H1 (cell line): Measurements from ENCODE around the gene DAGLA. TPM values are rescaled to one million over a fixed set of nuclear protein-coding genes. Genes with fewer than 3 reads are reported as not detected.

ENCODE experiments used
- CTCF ChIA-PET: fragments of 300-600 bp; sonication (Branson Sonifier 250); formaldehyde crosslinking; loops from one replicate; lab custom pipeline; 2021; ENCODE audit not compliant: partially characterized antibody; lab: Charles Lee
- POLR2A ChIA-PET: fragments of 300-600 bp; sonication (Branson Sonifier 250); formaldehyde crosslinking; loops from one replicate; lab custom pipeline; 2021; ENCODE audit warnings: inconsistent platforms; ENCODE audit not compliant: partially characterized antibody; lab: Charles Lee
- DNase-seq, 2 experiments: peaks; one replicate each; pipeline versions ENCODE4 v3.0.0 to v3.0.0-alpha.2; 2010 to 2022; ENCODE audit warnings: low spot score in 2 of 2, low read depth in 1 of 2, mixed read lengths in 1 of 2
- FAIRE-seq: peaks from 2 replicates; lab custom pipeline; 2011; peaks lifted over from hg19 to GRCh38; lab: Jason Lieb, UNC
- H2AFZ ChIP-seq: 2 replicates; pipeline ENCODE4 v1.8.1; 2012; ENCODE audit warnings: low read length, inconsistent platforms
- H2AK5ac ChIP-seq: 2 replicates; pipeline ENCODE4 v1.6.1; 2013; ENCODE audit warnings: low read depth, low read length
- H2BK120ac ChIP-seq: replicated peaks from 2 replicates; pipeline ENCODE3; 2013; ENCODE audit warnings: low read depth, low read length, inconsistent platforms
- H2BK12ac ChIP-seq: 2 replicates; pipeline ENCODE4 v1.6.1; 2013; ENCODE audit warnings: low read depth, low read length
- H2BK15ac ChIP-seq: 2 replicates; pipeline ENCODE4 v1.6.1; 2013; ENCODE audit warnings: low read length
- H2BK20ac ChIP-seq: 2 replicates; pipeline ENCODE4 v1.6.1; 2013; ENCODE audit warnings: low read length
- H2BK5ac ChIP-seq: 2 replicates; pipeline ENCODE4 v1.6.1; 2013; ENCODE audit warnings: low read depth, low read length
- H3K14ac ChIP-seq: 2 replicates; pipeline ENCODE4 v1.6.1; 2013; ENCODE audit warnings: inconsistent platforms; ENCODE audit not compliant: insufficient read length
- H3K18ac ChIP-seq: 2 replicates; pipeline ENCODE4 v1.6.1; 2013; ENCODE audit warnings: low read length; ENCODE audit errors: extremely low read depth
- H3K23ac ChIP-seq: 2 replicates; pipeline ENCODE4 v1.6.1; 2013; ENCODE audit warnings: inconsistent platforms; ENCODE audit not compliant: insufficient read length
- H3K23me2 ChIP-seq: 2 replicates; pipeline ENCODE4 v1.6.1; 2013; ENCODE audit warnings: low read depth, low read length
- H3K27ac ChIP-seq: 2 replicates; pipeline ENCODE4 v1.6.1; 2011; ENCODE audit warnings: low read depth, low read length, inconsistent platforms
- H3K27me3 ChIP-seq, 4 experiments: replicated peaks in 1 of 4; 1 replicate in 1 of 4; 2 replicates in 3 of 4; pipeline versions ENCODE4 v1.6.1 to v1.8.1; 2011 to 2013; ENCODE audit warnings: low read length in 3 of 4, mild to moderate bottlenecking in 3 of 4, inconsistent platforms in 2 of 4, mixed read lengths in 2 of 4, moderate library complexity in 1 of 4; ENCODE audit not compliant: control insufficient read depth in 3 of 4, insufficient read depth in 3 of 4; ENCODE audit errors: extremely low read depth in 1 of 4
- H3K36me3 ChIP-seq, 4 experiments: 2 replicates each; pipeline versions ENCODE4 v1.6.1 to v1.8.1; 2011 to 2013; ENCODE audit warnings: mild to moderate bottlenecking in 4 of 4, low read length in 3 of 4, moderate library complexity in 2 of 4, control low read depth in 1 of 4, inconsistent platforms in 1 of 4; ENCODE audit not compliant: insufficient read depth in 4 of 4, control insufficient read depth in 2 of 4
- H3K4ac ChIP-seq: replicated peaks from 2 replicates; pipeline ENCODE3; 2013; ENCODE audit warnings: low read length, low read depth, mixed read lengths, inconsistent platforms; ENCODE audit not compliant: insufficient read length
- H3K4me1 ChIP-seq, 4 experiments: replicated peaks in 1 of 4; 1 replicate in 1 of 4; 2 replicates in 3 of 4; pipeline versions ENCODE4 v1.6.1 to v1.8.1; 2011 to 2013; ENCODE audit warnings: low read length in 3 of 4, inconsistent platforms in 2 of 4, mixed read lengths in 1 of 4; ENCODE audit not compliant: insufficient read depth in 4 of 4, control insufficient read depth in 3 of 4
- H3K4me2 ChIP-seq, 2 experiments: 2 replicates each; pipeline versions ENCODE4 v1.6.1 to v1.8.1; 2011 to 2013; ENCODE audit warnings: low read depth in 2 of 2, low read length in 2 of 2, control low read depth in 1 of 2, inconsistent platforms in 1 of 2, mild to moderate bottlenecking in 1 of 2; ENCODE audit not compliant: insufficient read depth in 1 of 2
- H3K4me3 ChIP-seq, 4 experiments: fragments of 200-600, 300-600 bp in 1 of 4; sonication (generic), shearing (Covaris generic), sonication (Bioruptor Twin) in 1 of 4; 2 replicates each; pipeline versions ENCODE4 v1.5.1 to v1.8.1; 2011 to 2016; ENCODE audit warnings: low read length in 4 of 4, low read depth in 3 of 4, control low read depth in 2 of 4, inconsistent platforms in 2 of 4, mild to moderate bottlenecking in 2 of 4, mixed read lengths in 1 of 4, moderate library complexity in 1 of 4; ENCODE audit not compliant: insufficient read depth in 2 of 4; ENCODE audit errors: extremely low read depth in 1 of 4
- H3K56ac ChIP-seq: replicated peaks from 2 replicates; pipeline ENCODE3; 2013; ENCODE audit warnings: low read depth, mild to moderate bottlenecking, mixed read lengths, low read length, inconsistent platforms; ENCODE audit not compliant: insufficient read length
- H3K79me1 ChIP-seq: 2 replicates; pipeline ENCODE4 v1.6.1; 2013; ENCODE audit warnings: low read depth, low read length, control low read depth
- H3K79me2 ChIP-seq, 2 experiments: 2 replicates each; pipeline versions ENCODE4 v1.6.1 to v1.8.1; 2012 to 2013; ENCODE audit warnings: low read length in 2 of 2, mild to moderate bottlenecking in 2 of 2, inconsistent platforms in 1 of 2; ENCODE audit not compliant: insufficient read depth in 2 of 2, control insufficient read depth in 1 of 2
- H3K9ac ChIP-seq, 4 experiments: replicated peaks in 1 of 4; 1 replicate in 1 of 4; 2 replicates in 3 of 4; pipeline versions ENCODE4 v1.6.1 to v1.8.1; 2011 to 2013; ENCODE audit warnings: low read depth in 3 of 4, low read length in 3 of 4, control low read depth in 2 of 4, mild to moderate bottlenecking in 2 of 4, moderate library complexity in 2 of 4, inconsistent platforms in 1 of 4; ENCODE audit errors: extremely low read depth in 1 of 4
- H3K9me3 ChIP-seq, 2 experiments: 2 replicates each; pipeline versions ENCODE4 v1.6.1 to v1.8.1; 2012 to 2013; ENCODE audit warnings: mild to moderate bottlenecking in 2 of 2, moderate library complexity in 2 of 2, control low read depth in 1 of 2, inconsistent platforms in 1 of 2, low read depth in 1 of 2, low read length in 1 of 2, mixed read lengths in 1 of 2; ENCODE audit not compliant: insufficient read depth in 2 of 2
- H4K20me1 ChIP-seq, 2 experiments: replicated peaks in 1 of 2; 2 replicates each; pipeline versions ENCODE3 to v1.8.1; 2011 to 2013; ENCODE audit warnings: inconsistent platforms in 2 of 2, low read length in 2 of 2, mild to moderate bottlenecking in 1 of 2; ENCODE audit not compliant: insufficient read depth in 2 of 2, control insufficient read depth in 1 of 2
- H4K5ac ChIP-seq: 2 replicates; pipeline ENCODE4 v1.6.1; 2013; ENCODE audit warnings: low read length, low read depth, mixed read lengths, inconsistent platforms; ENCODE audit not compliant: insufficient read length
- H4K8ac ChIP-seq: 2 replicates; pipeline ENCODE4 v1.8.0; 2013; ENCODE audit warnings: mild to moderate bottlenecking, moderate library complexity, low read length, inconsistent platforms; ENCODE audit not compliant: insufficient read depth; ENCODE audit errors: extremely low read depth
- H4K91ac ChIP-seq: replicated peaks from 2 replicates; pipeline ENCODE3; 2013; ENCODE audit warnings: low read length, mixed read lengths, inconsistent platforms; ENCODE audit not compliant: insufficient read length
- BACH1 ChIP-seq: IDR thresholded peaks from 2 replicates; pipeline ENCODE4 v1.6.1; 2012; ENCODE audit warnings: low read length, improper control_type of control experiment
- CHD1 ChIP-seq: IDR thresholded peaks from 2 replicates; pipeline ENCODE4 v1.6.1; 2012; ENCODE audit warnings: low read depth, low read length, improper control_type of control experiment
- CTBP2 ChIP-seq: IDR thresholded peaks from 2 replicates; pipeline ENCODE4 v1.7.0; 2011; ENCODE audit warnings: borderline replicate concordance, mild to moderate bottlenecking, moderate library complexity, mixed read lengths, low read length; ENCODE audit not compliant: insufficient read depth, insufficient read length
- GABPA ChIP-seq: IDR thresholded peaks from 2 replicates; pipeline ENCODE4 v1.6.1; 2011; ENCODE audit warnings: mild to moderate bottlenecking, low read length, moderate library complexity, borderline replicate concordance; ENCODE audit not compliant: insufficient read depth
- KDM5A ChIP-seq: fragments of 200-600 bp; IDR thresholded peaks from 2 replicates; pipeline ENCODE4 v1.7.1; 2012; ENCODE audit warnings: mild to moderate bottlenecking, low read length, inconsistent platforms, mixed read lengths
- PHF8 ChIP-seq: fragments of 200-600 bp; sonication (generic); conservative IDR thresholded peaks from 2 replicates; pipeline ENCODE4 v1.7.1; 2012; ENCODE audit warnings: low read depth, mild to moderate bottlenecking, inconsistent platforms, low read length, moderate library complexity
- RXRA ChIP-seq: IDR thresholded peaks from 2 replicates; pipeline ENCODE4 v1.6.1; 2011; ENCODE audit warnings: low read depth, mild to moderate bottlenecking, low read length, moderate library complexity; ENCODE audit not compliant: insufficient read depth
- WGBS, 2 experiments: shearing (Covaris generic) in 1 of 2; methylation state at CpG; one replicate each; pipeline versions ENCODE4 v1.1.6 to v1.1.7; 2013 to 2015; ENCODE audit warnings: low lambda C conversion rate in 2 of 2, mixed read lengths in 2 of 2, inconsistent platforms in 1 of 2, low coverage in 1 of 2, missing lambda C conversion rate in 1 of 2; ENCODE audit not compliant: insufficient replicate concordance in 2 of 2, insufficient coverage in 1 of 2, insufficient read length in 1 of 2; ENCODE audit errors: extremely low coverage in 1 of 2, missing lambda C conversion rate in 1 of 2; 5-methylcytosine and 5-hydroxymethylcytosine counted together
- polyA plus RNA-seq, 7 experiments: library from polyadenylated mRNA; depleted of rRNA in 3 of 7; stranded (reverse) in 5 of 7; unstranded in 2 of 7; fragments of >200 nt in 5 of 7; fragments of 200-250 nt in 2 of 7; gene quantifications; 1 replicate in 5 of 7; 2 replicates in 1 of 7; 4 replicates in 1 of 7; pipeline versions ENCODE4 v1.2.1 to v1.2.3, GENCODE V29; 2011 to 2013; ENCODE audit warnings: missing spikeins in 2 of 7, mixed read lengths in 2 of 7
- total RNA-seq: library from RNA; stranded (reverse); fragmentation: NEBNext Ultra II Directional; extraction: Animal tissue kit (Norgen Biotek cat#: 25700); gene quantifications from 2 replicates; pipeline ENCODE4 v1.2.1, GENCODE V29; 2021

The DAGLA gene
- total and polyA plus RNA-seq, 2 of the 8 experiments (the other 6 are each of a cell fraction or from before 2014, with no cell fraction given) = 3.6 to 6.6 TPM

GRCh38 chr11:61686066-61686465 lies 5.9 kb downstream of the DAGLA start:
- Histone ChIP-seq H3K23me2 (no peaks in the 10 kb centered on the region), H3K23ac (no peak overlapping the region), H3K27ac (no peak overlapping the region), H3K4ac (no peak overlapping the region), H3K14ac (no peak overlapping the region), H2BK5ac (no peak overlapping the region), H3K4me2 (no peak overlapping the region), H4K5ac (no peak overlapping the region), H2BK20ac (peak overlapping the region; percentile 13; the same call in 1 of the 2 replicates), H4K20me1 (no peaks in the 10 kb centered on the region), H3K18ac (peak overlapping the region; percentile 32; the same call in 1 of the 2 replicates), H3K27me3 (peaks cover 0 to 12% (median 6%) of the 10 kb centered on the region in 4 experiments; a peak in 5 of 7 replicates), H3K9me3 (no peaks in the 10 kb centered on the region), H3K36me3 (no peaks in the 10 kb centered on the region), H2AFZ (no peak overlapping the region), H3K9ac (no peak overlapping the region), H4K8ac (no peak overlapping the region), H3K4me1 (peaks cover 0 to 13% (median 6%) of the 10 kb centered on the region in 4 experiments; a peak in 5 of 7 replicates), H3K4me3 (no peak overlapping the region), H2BK15ac (0 out of 2 replicates have a peak overlapping the region, but pooled peaks have one; percentile 65), H3K79me1 (no peaks in the 10 kb centered on the region), H2AK5ac (no peak overlapping the region), H3K79me2 (no peaks in the 10 kb centered on the region), H2BK120ac (no peak overlapping the region), H3K56ac (no peak overlapping the region), H4K91ac (no peak overlapping the region), H2BK12ac (peak overlapping the region; percentile 39; the same call in 1 of the 2 replicates)
- ChIA-PET CTCF (interaction anchor here (0.8 to 1.3 kb wide), 3 partner anchors 15 to 47 kb away, joined by 3 to 5 read pairs (median 3); no protein-coding TSS in a partner anchor), POLR2A (no interaction called here)
- 97% methylated on average over 8 of the region's 8 CpGs; no CpG with 5 or more reads in 1 of the 2 experiments for WGBS, 2 experiments
- FAIRE-seq = no peak
- no peak for TF ChIP-seq RXRA
- TF ChIP-seq CTBP2 = no peak
- TF ChIP-seq CHD1 = no peak
- TF ChIP-seq PHF8 = no peak
- TF ChIP-seq BACH1 = no peak
- no peak for TF ChIP-seq GABPA
- no peak for TF ChIP-seq KDM5A
- no peak for DNase-seq
